Kidney glomerular epithelial cell (primary cell): ENCODE measurements around the gene NARF.
"Not testable (repeated sequence)": the region's sequence is repeated elsewhere in the genome, so short reads cannot be mapped to it uniquely, and the experiment has no call there.

Experiments used
- DNase-seq: peaks from one replicate; lab custom pipeline; 2025; lab: John Stamatoyannopoulos, UW

NARF gene

DNA sequence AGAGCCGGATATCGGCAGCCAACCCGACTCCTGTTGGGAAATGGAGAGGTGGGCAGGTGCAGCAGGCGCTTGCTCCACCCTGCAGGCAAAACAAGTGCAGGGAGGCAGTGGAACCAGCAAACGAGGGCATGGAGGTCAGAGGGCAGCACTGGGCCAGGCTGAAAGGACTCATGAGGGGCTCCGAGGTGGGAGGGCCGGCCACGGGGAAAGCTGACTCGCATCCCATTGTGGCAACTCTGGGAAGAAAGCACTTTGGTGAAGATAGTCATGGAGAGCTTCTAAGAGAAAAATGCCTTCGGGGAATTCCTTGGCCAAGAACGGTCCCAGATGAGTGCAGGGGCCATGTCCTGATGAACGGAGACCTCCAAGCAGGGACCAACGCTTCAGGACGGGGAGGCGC, 12.4 kb upstream of the NARF start:
- DNase-seq = no peak

DNA sequence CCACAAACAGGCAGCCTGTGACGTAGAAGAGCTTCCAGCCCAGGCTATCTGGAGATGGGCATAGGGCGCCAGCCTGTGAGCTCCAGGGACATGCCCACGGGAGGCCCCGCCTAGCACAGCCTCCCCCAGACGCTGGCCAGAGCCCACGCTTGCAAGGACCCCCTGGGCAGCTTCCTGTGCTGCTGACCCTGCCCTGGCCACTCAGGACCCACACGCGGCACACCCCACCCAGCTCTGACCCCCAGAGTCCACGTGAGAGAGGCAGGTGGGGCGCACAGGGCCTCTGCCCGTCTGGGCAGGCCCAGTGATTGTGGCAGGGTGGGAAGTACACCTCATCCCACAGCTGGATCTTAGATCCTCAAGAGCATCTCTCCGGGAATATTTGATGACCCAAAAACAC, 11.9 kb upstream of the NARF start:
- DNase-seq = no peak

DNA sequence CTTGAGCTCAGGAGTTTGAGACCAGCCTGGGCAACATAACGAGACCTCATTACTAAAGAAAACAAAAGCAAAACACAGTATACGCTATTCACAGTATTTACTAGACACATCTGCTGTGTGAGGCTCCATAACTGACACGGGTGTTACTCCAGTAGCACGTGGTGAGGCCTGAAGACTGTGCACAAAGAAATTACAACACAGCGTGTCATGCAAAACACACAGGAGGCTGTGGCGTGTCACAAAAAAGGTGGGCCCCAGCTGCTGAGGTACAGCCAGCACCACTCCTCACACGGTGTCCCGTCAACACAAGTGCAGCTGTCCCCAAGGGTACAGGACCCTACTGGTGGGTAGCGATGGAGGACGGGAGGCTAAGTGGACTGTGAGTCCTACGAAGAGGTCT, 10.7 kb upstream of the NARF start:
- no peak for DNase-seq

DNA sequence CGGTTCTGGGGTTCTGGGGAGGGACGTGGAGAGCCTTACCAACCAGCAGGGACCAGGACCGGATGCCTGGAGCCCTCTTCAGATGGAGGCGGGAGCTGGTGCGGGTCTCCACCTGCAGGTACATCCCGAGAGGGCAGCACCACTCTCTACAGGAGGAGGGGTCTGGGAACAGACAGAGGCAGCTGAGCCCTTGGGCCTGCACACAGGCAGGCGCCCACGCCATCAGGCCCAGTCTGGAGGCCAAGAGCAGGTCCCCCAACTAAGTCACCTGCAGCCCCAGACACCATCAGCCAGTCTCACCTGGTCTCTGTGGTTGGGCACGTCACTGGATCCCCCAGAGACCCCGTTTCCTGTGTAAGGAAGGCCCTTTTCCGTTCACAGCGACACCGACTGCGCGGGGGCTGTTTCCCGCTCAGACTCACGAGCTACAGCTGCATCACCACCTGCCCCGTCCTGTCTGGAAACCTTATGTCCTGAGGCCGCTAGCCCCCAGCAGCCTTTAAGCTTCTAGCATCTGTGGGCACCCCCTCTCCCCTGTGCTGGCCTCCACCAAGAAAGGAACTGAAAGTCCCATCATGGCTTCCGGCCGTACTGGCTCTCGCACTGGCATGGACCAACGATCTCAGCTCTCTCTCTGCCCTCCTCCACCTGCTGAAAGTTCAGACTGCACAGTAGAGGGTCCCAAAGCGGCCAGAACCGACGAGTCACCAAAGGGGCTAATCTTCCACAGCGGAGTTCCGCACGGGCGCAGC, 9.2 kb upstream of the NARF start:
- DNase-seq = no peak

DNA sequence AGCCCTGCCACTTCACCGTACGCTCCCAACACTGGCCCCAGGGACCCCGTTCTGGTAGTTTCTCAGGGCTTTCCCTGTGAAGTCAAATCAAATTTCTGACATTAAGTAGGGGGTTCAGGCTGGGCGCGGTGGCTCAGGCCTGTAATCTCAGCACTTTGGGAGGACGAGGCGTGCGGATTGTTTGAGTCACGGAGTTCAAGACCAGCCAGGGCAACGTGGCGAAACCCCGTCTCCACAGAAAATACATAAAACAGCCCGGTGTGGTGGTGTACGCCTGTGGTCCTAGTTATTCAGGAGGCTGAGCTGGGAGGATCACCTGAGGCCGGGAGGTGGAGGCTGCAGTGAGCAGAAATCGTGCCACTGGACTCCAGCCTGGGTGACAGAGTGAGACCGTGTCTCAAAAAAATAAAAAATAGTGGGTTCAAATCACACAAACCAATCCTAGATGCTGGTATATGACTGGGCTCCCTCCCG, 8.6 kb upstream of the NARF start:
- DNase-seq = no peak

DNA sequence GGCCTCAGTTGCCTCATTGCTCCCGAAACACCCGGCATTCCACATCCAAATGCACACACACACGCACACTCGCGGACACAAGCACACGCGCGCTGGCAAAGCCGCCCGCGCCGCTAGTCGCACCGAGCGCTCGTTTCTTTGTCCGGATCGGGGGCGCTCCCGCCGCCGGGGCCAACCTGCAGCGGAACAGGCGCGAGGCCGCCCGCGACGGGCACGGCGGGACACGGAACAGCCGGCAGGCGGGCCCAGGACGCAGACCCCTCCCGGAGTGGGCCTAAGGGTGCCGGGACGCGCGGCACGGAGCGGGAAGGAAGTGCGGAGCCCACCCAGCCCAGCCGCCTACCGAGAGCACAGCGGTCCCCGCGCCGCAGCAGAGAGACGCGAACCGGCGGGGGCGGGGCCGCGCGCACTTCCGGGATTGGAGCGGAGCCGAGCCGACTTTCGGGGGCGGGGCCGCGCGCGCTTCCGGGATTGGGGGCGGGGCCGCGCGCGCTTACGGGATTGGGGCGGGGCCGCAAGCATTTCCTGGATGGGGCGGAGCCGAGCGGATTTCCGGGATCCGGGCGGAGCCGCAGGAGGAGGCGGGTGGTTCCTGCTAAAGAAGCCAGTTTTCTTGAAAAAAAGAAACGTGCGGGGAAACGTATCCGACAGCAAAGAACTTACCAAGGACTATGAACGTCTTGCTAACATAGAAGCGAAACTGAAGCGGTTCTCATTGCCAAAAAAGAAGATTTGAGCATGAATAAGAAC, 8.0 kb upstream of the NARF start, which contains the start of gene CYBC1:
Gene CYBC1 (minus strand): TSS at position 396 of the 750 bp plus-strand sequence. CDS start 1,498 bp downstream, outside the sequence.
- DNase-seq = peak; percentile 70

DNA sequence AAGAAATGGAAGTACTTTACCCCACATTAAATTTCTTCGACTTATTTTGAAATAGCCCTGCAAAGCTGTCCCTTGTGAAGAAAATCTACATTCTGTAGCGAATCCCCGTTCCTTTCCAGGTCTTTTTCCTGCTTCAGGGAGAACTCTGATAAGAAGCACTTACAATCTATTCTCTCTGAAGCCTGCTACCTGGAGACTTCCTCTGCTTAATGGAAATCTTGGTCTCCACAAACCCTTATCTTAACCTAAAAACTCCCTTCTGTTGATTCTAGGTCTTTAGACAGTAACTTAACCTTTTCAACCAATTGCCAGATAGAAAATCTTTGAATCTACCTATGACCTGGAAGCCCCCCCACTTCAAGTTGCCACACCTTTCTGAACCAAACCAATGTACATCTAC, 6.4 kb upstream of the NARF start:
- no peak for DNase-seq

DNA sequence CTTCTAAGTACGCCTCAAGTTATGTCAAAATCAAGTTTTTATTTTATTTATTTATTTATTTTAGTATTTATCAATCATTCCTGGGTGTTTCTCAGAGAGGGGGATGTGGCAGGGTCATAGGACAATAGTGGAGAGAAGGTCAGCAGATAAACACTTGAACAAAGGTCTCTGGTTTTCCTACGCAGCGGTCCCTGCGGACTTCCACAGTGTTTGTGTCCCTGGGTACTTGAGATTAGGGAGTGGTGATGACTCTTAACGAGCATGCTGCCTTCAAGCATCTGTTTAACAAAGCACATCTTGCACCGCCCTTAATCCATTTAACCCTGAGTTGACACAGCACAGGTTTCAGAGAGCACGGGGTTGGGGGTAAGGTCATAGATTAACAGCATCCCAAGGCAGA, 5.4 kb upstream of the NARF start:
- not testable (repeated sequence) for DNase-seq

DNA sequence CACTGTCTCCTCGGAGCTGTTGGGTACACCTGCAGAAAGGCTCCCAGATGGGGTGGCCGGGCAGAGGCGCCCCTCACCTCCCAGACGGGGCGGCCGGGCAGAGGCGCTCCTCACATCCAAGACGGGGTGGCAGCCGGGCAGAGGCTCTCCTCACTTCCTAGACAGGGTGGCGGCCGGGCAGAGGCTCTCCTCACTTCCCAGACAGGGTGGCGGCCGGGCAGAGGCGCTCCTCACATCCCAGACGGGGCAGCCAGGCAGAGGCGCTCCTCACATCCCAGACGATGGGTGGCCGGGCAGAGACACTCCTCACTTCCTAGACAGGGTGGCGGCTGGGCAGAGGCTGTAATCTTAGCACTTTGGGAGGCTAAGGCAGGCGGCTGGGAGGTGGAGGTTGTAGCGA, 4.8 kb upstream of the NARF start:
- DNase-seq = not testable (repeated sequence)

DNA sequence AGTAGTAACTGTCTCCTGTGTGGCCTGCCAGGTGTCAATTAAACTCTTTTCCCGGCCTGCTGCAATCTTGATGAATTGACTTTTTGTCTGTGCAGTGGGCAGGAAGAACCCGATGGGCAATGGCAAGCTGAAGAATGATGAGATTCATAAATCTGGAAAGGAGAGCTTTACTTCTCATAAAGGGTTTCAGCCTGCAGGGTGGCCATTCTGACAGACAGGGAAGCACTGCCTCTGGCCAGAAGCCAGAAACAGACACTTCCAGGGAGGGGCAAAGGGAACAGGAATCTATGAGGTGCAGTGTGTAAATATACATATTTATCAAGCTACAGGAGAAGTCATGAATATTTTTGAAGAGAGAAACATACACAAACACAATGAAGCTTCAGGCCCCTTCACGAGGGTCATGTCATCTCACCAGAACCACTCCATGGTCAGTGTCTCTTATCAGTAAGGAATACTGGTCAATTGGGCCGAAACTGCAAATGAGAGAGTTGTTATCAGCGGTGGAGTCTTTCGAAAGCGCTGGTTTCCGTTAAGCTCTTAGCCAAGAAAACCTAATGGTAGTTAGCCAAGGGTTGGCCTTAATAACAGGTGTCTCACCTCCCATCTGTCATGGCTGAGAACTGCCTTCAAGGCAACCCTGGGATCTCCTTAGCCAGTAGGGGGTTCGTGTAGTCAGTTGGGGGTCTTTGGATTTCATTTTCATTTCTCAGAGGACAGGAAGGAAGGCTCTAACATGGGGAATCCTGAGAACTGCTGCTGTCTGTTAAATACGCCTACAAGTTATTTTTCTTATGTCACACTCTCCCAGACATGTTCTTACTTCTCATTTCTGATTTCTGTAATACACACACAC, 1.2 kb upstream of the NARF start:
- no peak for DNase-seq

DNA sequence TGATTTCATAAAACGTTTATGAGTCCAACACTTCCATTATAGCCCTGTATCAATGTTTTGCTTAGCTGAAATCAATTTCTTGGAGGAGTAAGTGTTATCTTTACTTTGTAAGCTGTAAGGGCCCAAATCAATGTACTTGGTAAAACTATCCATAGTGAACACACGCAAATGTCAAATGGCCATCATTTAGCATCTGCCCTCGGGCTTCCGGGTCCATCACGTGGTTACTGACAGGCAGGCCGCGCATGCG, 687 bp upstream of the NARF start:
- no peak for DNase-seq

DNA sequence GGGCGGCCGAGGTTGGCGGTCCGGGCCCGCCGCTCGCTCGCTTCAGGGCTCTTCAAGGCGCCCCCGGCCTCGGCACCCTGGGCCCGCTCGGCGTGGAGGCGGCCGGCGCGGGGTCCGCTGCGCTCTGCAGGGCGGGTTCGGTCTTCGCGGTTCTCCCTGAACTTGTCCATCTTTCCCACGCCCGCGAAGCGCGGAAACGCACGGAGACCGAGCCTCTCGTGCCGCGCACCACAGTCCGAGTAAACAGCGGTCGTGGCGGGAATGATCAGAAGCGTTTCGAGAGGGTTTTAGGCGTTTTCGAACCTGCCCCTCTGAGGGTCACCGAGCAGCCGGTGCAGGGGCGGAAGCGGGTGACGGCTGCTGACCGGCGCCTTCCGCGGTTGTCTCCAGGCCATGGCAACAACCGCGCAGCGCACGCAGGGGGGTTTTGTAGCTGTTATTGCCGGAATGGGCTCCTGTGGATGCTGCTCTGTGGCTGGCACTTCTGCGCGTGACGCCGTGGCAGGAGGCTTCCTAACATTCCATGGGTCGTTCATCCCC, 414 bp downstream of the NARF start:
- peak; percentile 24 for DNase-seq

DNA sequence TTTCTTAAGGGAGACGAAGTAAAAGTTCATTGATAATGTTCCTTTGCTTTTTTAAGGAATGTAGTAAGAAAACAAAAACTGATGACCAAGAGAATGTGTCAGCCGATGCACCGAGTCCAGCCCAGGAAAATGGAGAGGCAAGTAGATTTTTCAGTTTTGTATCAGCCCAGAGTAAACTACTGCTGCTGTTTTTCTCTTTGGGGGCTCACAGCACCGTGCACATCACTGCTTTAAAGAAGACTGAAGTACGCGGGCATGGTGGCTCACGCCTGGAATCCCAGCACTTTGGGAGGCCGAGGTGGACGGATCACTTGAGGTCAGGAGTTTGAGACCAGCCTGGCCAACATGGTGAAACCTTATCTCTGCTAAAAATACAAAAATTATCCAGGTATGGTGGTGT, 1.4 kb downstream of the NARF start:
- DNase-seq = not testable (repeated sequence)

DNA sequence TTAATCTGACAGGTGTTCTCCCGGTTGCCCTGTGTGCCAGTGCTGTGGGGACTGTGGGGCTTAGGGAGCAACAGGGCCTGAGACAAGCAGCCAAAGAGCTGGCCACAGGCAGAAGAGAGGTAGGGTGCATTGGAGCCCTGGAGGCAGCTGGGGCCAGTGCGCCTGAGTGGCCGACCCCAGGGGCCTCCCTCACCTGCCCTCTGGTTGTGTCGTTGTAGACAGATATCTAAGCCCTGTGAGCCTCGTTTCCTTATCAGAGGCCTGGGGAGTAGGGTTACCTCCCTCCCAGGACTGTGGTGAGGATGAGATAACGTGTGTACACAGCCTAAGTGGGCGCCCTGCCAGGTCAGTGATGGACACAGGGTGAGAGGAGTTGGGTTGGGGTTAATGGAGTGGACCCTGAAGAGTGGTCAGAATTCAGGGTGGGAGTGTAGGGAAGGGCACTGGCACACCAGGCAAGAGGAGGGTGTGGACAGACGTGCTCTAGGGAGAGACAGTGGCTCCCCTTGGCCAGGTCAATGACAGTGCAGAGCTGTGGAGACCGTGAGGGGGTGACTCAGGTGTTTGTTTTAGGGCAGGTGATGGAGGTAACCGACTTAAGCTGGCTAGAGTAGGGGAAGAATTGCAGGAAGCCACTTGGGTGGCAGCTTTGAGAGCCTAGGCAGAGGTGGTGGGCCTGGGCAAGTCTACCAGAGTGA, 3.4 kb downstream of the NARF start:
- DNase-seq = no peak

DNA sequence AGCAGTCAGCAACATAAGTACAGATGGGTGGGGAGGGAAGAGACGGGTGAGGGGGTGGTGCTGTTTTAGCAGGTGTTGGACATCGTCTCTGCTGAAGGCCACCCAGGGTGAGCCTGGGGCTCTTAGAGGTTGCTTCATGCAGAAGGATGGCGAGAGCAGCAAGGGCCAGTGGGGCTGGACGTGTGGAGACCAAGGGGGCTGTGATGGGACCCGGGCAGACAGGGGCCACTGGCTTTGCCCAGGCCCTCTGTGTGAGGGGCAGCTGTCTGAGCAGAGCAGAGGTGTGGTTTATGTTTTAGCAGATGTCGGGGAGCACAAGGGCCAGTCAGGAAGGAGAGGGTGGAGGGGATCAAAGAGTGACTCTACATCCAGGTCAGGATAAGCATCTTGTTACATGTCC, 4.8 kb downstream of the NARF start:
- no peak for DNase-seq

DNA sequence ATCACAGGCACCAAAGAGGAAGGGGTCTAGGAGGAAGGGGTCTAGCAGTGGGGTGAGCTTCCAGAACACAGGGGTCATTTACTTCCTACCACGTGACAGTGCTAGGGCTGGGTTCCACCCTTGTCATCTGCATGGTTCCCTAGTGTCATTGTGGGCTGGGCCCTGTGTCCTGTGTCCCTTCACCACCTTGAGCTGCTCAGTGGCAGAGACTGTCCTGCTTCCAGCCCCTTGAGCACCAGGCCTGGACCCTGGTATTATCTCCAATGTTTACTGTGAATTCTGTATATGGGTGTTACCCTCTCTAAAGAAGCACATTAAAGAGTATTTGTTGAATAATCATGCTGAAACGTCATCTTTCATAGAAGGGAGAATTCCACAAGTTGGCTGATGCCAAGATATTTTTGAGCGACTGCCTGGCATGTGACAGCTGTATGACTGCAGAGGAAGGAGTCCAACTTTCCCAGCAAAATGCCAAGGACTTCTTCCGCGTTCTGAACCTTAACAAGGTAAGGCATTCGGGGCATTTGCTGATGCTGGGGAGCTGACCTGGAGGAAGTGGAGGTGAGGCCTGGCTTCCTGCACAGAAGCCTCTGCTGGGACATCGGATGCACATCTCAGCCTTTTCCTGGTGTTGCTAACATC, 5.5 kb downstream of the NARF start:
- DNase-seq = no peak

DNA sequence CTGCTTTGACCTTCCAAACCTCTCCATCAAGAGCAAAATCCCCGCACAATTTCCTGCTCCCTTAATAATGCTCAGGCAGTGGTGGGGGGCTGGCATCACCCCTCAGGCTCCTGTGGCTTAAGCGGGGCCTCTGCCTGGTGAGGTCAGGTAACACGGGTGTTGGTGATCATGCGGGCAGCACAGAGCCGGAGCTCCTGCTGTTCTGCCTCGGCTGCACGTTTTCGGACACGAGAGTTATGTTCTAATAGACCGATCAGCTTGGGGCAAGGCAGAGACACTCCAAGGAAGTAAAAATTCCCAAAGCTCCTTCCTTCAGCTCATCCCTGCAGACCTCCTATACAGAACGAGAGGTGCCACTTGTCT, 6.0 kb downstream of the NARF start:
- DNase-seq = no peak

DNA sequence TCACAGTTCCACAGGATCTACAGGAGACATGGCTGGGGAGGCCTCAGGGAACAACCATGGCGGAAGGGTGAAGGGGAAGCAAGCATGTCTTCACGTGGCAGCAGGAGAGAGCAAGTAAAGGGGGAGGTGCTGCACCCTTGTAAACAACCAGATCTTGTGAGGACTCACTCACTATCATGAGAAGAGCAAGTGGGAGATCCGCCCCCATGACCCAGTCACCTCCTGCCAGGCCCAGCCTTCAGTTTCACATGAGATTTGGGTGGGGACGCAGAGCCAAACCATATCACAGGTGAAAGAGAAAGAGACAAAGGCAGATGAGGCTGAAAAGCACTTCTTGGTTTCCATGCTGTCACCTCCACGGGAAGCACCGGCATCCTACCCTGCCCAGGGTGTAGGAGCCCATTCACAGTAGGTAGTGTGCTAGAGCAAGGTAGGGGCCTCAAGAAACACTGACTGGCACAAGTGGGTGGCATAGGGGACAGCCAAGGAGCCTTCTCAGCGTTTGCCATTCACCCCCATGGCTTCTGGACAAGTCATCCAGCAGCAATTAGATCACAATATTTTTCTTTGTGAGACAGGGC, 6.6 kb downstream of the NARF start:
- DNase-seq = no peak

DNA sequence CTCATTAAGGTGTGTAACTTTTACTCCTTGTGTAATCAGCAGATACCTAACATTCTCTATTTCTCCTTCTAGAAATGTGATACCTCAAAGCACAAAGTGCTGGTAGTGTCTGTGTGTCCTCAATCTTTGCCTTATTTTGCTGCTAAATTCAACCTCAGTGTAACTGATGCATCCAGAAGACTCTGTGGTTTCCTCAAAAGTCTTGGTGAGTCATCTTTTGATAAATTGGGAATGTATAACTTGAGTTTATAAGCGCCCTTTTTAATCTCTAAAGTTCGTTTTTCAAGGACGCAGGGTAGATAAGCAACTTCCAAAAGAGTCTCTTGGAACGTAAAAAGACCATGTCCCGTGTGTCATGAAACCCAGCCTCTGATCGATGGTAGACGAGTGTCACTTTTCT, 10.2 kb downstream of the NARF start:
- no peak for DNase-seq

DNA sequence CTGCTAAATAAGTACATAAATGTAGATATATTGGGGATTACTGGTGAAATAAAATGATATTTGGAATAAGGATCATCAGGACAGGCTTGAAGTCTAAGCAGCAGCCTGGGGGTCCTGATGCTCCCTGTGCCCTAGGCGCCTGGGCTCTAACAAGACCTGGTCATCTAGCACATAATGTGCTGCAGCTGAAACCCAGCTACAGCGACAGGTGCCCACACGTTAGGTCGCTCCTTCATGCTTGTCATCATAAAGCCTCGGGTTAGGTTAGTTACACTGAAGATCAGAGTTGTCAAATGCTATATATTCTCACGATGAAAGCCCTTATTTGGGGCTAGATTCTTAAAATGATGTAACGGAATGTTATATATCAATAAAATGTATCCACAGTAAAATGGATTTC, 11.5 kb downstream of the NARF start:
- DNase-seq = no peak
